IPS DF 4.7 (cell line): ENCODE measurements around the gene CHAT.

Experiments
- DNase-seq: peaks from one replicate; pipeline ENCODE4 v3.0.0-alpha.2; 2013; ENCODE audit warnings: low spot score; ENCODE audit errors: extremely low read depth

The CHAT gene

GRCh38 chr10:49628599-49628998 lies 14.8 kb downstream of the CHAT start:
- DNase-seq, result no peak

DNA sequence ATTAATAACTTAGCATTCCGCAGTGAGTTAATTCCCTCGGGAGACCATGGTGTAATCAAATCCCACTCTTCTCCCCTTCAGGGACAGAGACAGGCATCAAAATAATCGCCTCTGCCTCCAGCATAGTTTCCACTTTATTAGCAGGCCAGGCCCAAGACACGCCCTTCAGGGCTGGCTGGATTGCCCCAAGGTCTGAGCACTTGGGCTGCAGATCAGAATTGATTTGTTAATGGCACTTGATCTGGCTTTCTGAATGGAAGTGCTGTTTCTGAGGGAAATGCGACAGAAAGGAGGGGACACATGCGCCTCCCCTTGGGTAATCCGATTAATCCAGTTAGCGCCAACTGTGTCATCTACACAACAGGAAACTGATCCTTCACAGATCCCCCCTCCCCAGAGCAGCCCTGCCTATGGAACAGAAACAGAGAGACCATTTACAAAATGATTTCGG lies 15.6 kb downstream of the CHAT start:
- DNase-seq, result no peak

DNA sequence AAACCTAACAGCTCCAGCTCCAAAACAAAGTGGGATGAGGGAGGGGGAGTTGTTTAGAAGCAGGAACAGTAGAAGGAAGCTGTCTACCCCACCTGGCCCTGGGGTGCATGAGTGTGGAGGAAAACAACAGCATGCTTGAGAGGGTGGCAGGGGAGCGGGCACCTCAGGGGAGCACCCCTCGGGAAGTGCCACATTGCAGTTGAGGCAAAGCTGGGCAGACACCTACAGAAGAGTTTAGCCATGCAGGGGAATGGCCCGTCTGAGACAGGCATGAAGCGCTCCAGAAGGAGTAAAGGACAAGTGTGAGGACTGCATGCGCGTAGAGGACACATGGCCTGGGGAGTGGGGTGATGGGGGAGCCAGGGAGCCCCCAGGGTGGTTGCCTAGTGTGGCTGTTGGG lies 18.1 kb downstream of the CHAT start:
- no peak for DNase-seq

GRCh38 chr10:49632406-49633317 lies 18.8 kb downstream of the CHAT start:
- DNase-seq, result no peak

- DNase-seq, result no peak
Observed at GRCh38 chr10:49633327-49634068, 19.7 kb downstream of the CHAT start.

- DNase-seq, result no peak
Observed at GRCh38 chr10:49634069-49634660, 20.3 kb downstream of the CHAT start.

- DNase-seq, result no peak
Observed at GRCh38 chr10:49642311-49642710, 28.5 kb downstream of the CHAT start.

DNA sequence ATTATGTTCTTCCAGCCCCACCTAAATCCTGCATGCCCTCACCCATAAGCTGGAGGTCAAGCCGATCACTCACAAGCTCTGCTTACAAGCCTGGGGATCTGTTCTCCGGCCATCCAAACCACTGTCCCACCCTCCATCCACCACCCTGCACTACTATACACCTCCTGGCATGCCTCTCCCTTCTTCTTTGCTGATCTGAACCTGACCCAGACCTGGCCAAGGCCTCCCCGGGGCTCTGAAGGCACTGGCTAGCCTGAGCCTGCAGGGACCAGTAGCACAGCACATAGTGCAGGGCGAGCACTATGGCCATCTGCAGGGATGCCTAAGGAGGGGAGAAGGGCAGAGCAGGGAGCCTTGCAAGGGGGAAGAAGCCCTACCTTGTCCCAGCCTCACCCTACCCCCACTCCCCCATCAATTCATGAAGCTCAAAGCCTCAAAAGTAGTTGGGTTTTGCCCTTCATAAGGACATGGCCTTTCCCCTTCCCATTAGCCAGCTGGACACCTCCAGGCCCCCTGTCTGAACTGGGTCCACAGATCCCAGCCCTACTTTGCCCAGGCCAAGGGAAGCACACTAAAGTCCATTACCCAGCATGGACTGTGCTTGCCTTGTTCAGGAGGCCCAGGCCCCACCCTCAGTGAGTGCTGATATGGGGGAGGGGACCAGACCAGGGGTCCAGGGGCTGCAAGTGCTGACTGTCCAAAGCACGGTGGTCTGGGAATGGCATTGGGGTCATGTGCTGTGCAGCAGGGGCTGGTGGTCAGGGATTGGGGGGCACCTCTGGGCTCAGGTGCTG lies 29.6 kb downstream of the CHAT start:
- DNase-seq, result no peak

DNA sequence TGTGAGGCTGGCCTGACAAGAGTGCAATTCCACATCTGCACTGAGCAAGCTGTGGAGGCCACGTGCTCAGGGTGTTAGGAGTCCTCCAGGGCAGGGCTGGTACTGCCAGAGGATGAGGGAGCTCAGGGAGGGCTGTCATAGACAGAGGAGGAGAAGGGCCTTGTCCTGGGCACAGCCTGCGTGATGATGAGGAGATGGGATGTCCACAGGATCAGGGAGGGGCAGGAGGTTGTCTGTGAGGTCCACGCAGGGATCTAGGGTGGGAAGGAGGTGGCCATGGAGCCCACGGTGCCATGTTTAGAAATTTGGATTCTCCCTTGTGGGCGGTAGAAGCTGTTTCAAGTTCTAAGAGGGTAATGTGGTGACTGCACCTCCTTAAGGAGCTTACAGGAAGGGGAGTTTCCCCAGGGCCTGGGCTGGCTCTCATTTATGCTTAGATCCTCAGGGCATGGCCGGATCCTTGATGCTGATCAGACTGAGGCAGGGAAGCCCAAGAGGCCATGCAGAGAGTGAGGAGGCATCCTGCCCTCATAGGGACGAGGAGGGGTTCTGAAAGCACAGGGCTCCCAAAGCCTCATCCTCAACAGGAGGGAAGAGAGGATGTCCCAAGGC lies 30.3 kb downstream of the CHAT start:
- no peak for DNase-seq

GRCh38 chr10:49645417-49645816 lies 31.6 kb downstream of the CHAT start:
- no peak for DNase-seq

DNA sequence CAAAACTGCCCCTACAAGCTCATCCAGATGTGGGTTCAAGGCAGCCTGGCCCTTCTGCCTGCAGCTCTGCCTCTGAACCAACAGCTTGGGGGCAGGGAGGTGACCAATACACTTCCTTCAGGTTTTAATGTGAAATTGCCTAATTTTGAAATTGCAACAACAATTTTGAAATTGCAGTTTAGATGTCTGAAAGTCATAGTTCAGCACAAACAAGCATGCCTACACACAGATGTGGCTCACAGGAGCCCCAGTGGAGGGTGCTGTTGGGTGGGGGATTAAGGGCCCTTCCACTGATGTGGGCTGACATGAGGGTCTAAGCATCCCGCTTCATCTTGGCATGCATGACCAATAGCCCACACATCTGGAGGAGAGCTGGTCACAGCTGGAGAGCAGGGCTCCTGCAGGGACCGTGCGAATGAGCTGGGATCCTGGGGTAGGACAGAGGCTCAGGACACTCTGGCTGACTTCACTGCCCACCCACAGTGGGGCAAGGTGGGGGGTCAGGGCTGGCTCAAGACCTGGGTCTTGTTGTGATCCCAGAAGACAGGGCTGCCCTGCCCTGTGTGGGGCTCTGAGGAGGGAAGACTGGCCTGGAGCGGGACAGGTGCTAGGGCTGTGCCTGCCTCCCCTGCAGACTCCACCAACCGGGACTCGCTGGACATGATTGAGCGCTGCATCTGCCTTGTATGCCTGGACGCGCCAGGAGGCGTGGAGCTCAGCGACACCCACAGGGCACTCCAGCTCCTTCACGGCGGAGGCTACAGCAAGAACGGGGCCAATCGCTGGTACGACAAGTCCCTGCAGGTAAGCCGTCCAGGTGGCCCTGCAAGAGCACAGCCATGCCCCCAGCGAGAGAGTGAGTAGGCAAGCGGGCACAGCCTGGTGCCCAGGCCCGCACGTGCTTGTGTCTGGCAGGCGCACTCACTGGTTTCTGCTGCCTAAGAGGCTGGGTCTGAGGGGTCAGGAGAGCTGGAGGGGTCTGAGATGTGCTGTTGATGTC lies 32.3 kb downstream of the CHAT start:
- no peak for DNase-seq

- DNase-seq, result no peak
Observed at GRCh38 chr10:49647554-49647953, 33.7 kb downstream of the CHAT start.

DNA sequence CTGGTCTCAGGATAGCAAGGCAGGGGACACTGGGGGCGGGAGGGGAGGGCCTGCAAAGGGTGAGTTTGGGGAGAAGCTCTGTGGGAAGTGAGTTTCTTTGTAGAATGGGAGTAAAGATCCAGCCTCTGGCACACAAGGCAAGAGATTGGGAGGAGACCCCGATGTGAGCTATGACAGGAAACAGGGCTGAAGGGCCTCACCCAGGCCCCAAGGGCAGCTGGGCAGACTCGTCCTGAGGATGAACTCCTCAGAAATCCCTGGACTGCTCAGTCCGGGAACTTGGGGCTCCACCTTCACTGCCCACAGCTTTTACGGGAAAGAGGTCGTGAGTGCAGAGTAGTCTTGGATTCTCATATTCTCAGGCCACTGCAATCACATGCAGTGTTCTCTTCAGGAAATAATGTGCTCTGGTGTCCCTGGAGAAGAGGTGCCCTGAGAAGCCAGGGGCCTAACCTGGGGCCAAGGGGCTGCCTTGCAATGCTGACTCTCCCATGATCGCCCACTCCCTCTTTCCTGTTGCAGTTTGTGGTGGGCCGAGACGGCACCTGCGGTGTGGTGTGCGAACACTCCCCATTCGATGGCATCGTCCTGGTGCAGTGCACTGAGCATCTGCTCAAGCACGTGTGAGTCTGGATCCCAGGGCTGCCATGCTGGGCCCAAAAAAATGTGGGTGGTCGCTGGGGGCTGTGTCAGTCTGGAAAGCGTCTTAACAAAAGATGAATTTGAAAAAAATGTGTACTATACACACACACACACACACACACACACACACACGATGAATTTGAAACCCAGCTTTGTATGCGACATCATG lies 34.4 kb downstream of the CHAT start:
- DNase-seq, result no peak

DNA sequence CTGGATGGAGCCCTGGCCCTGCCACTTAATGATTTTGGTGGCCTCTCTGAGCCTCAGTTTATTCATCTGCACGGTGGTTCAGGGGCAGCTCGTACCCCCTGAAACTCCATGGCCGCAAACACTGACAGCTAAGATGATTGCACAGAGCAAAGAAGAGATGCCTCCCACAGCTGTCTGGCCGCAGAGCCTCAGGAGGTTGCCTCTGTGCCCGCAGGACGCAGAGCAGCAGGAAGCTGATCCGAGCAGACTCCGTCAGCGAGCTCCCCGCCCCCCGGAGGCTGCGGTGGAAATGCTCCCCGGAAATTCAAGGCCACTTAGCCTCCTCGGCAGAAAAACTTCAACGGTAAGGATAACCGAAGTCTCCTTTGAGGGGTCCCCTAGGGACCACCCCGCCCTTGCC lies 35.5 kb downstream of the CHAT start:
- no peak for DNase-seq

DNA sequence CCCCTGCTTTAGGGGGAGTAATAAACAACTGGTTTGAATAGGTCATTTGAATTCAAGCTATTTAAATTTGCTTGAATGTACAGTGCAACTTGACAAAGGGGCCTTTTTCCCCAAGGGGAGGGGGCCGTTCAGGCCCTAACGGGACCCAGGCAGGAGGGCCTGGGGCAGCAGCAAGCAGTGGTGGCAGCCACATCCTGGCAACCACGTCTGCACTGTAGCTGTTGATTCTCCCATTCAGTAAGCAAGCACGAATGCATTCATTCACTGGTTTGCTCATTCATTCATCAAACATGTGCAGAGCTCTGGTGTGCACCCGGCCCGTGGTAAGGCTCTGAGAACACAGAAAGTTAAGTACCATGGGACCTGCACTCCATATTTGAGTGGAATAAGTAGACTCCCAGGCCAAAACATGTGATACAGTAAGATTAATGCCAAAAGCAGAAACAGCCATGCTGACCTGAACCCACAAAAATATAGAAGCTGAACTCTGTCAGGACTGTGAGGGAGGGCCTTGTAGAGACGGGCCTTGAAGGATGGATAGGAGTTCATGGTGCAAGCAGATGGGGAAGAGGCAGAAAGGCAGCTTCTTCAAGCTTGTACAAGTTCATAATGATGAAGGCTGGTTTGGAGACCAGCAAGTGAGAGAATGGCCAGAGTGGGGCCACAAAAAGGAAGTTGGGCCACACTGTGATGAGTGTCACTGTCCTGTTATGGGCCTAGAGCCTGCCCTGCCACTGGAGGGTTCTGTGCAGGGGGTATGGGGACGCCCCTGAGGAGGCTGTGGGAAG lies 36.3 kb downstream of the CHAT start:
- no peak for DNase-seq

DNA sequence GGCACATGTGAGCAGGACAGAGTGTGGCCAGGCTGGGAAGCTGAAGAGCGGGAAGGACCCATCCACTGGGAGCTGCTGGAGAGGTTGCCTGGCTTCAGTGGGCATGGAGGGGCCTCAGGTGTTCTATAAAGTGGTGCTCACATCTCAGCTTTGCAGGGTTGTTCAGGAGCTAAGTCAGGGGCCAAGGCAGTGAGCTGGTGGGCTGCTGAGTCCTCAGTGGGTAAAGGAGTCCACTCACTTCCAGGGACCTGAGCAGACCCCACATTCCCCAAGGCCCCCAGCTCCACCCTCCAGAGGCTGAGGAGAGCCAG lies 36.8 kb downstream of the CHAT start:
- DNase-seq, result no peak

GRCh38 chr10:49651039-49651835 lies 37.4 kb downstream of the CHAT start:
- no peak for DNase-seq
